DLD1 (cell line): ENCODE results near the gene WAS.
"Not testable (repeated sequence)": the region's sequence is repeated elsewhere in the genome, so short reads cannot be mapped to it uniquely, and the experiment has no call there.

ENCODE experiments used
- in situ Hi-C: cut with HindIII; loops from 2 replicates; pipeline ENCODE4 v1.10.0; 2017; ENCODE audit warnings: low sequenced_read_pairs

WAS gene

DNA sequence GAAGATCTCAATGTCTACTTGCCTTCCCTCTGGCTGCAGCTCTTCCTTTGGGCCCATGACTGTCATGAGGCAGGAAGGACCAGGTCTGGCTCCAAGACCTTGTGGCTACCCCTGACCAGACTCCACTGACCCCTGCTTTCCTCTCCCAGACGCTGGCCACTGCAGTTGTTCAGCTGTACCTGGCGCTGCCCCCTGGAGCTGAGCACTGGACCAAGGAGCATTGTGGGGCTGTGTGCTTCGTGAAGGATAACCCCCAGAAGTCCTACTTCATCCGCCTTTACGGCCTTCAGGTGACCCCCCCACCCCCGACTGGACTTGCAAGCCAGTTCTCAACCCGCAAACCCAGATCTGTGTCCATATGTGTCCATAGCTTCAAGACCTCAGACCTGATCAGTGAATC lies 535 bp downstream of the WAS start:
- in situ Hi-C loops = no loop called here

- in situ Hi-C loops = no loop called here
These were observed 1.8 kb downstream of the WAS start for GRCh38 chrX:48685416-48685815.

DNA sequence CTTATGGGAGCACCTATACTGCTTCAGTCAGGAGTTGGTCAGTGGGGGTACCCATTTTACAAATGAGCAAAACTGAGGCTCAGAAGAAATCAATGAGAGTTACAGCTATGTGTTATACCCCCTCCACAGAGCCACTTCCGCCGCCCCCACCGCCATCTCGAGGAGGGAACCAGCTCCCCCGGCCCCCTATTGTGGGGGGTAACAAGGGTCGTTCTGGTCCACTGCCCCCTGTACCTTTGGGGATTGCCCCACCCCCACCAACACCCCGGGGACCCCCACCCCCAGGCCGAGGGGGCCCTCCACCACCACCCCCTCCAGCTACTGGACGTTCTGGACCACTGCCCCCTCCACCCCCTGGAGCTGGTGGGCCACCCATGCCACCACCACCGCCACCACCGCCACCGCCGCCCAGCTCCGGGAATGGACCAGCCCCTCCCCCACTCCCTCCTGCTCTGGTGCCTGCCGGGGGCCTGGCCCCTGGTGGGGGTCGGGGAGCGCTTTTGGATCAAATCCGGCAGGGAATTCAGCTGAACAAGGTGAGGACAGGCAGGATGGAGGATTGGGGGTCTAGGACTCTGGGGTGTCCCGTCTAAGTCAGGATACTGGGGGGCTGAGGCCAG lies 5.0 kb downstream of the WAS start:
- in situ Hi-C loops = no loop called here

DNA sequence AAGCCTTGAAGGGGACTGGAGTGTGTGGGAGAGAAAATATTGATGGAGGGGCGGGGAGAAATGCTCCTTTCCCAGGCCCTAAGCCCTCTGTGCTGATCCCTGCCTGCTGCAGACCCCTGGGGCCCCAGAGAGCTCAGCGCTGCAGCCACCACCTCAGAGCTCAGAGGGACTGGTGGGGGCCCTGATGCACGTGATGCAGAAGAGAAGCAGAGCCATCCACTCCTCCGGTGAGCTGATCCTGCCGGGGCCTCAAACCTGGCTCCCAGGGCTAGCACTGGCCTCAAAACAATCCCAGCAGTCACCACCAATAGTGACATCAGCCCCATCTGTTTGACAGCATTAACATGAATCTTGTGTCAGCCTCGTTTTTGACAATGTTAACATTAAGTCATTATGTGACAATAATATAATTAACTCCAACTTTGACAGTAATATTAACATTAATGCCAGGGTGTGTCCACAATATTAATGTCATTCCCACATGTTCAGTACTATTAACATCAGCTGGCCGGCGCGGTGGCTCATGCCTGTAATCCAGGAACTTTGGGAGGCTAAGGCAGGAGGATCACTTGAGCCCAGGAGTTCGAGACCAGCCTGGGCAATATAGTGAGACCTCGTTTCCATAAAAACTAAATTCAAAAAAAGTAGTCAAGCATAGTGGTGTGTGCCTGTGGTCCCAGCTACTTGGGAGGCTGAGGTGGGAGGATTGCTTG lies 5.8 kb downstream of the WAS start:
- in situ Hi-C loops = no loop called here

DNA sequence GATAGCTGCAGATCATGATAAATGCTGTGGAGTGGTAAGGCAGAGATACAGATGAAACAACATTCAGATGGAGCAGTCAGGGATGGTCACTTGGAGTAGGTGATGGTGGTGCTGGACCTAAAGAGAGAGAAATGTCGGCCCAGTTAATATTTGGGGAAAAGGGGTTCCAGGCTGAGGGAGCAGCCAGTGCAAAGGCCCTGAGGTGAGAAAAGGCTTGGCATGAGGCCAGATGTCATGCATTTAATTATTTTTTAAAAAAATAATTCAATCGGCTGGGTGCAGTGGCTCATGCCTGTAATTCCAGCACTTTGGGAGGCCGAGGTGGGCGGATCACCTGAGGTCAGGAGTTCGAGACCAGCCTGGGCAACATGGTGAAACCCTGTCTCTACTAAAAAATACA lies 8.1 kb downstream of the WAS start:
- in situ Hi-C loops = not testable (repeated sequence)

- in situ Hi-C loops = no loop called here
These were observed 11.4 kb downstream of the WAS start for GRCh38 chrX:48694776-48695533.

- in situ Hi-C loops = no loop called here
These were observed 11.9 kb downstream of the WAS start for GRCh38 chrX:48695534-48695896.

- in situ Hi-C loops = no loop called here
These were observed 12.3 kb downstream of the WAS start for GRCh38 chrX:48695925-48696300.

- in situ Hi-C loops = no loop called here
These were observed 12.8 kb downstream of the WAS start, which contains the start of gene SUV39H1 for GRCh38 chrX:48696301-48696908. Gene SUV39H1, plus strand, starts transcription at chrX:48696734. Its CDS starts 51 bp downstream, at chrX:48696785.

DNA sequence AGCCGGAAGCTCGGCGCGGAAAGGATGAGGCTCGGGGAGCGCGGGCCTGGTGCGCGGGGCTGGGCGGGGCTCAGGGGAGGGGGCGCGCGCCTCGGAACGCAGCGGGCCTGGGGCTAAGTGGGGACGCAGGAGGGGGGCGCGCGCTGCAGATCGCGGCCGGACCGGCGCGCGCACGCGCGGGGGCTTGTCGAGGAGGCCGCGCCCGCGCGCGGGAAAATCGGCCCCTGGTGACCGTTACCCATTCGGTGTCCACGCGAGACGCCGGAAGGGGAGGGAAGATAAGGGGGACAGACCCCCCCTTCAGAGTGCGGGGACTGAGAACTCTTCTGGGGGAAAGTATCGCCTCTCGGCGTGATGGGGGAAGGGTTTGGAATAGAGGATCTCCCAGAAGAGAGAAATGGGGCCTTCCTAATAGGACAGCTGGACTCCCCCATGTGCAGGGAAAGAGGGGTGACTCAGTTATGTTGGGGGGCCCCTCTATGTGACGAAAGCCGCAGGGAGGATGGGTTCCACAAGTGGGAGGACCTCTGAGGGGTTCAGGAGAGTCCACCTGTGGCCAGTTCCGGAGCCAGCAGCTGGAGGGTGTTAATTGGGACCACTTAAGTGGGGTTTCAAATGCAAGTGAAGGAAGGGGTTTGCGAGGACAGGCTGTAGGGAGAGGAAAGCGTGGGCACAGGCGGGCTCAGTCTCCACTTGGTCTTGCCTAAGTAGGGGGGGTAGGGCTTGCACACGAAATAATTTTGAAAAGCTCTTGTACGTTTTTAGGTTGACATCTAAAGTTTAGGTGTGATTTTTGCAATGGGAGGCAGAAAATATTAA lies 13.5 kb downstream of the WAS start:
- in situ Hi-C loops = no loop called here

GRCh38 chrX:48698306-48698705 lies 14.7 kb downstream of the WAS start:
- in situ Hi-C loops = no loop called here

DNA sequence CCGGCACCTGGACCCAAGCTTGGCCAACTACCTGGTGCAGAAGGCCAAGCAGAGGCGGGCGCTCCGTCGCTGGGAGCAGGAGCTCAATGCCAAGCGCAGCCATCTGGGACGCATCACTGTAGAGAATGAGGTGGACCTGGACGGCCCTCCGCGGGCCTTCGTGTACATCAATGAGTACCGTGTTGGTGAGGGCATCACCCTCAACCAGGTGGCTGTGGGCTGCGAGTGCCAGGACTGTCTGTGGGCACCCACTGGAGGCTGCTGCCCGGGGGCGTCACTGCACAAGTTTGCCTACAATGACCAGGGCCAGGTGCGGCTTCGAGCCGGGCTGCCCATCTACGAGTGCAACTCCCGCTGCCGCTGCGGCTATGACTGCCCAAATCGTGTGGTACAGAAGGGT lies 16.6 kb downstream of the WAS start:
- in situ Hi-C loops = no loop called here

- in situ Hi-C loops = no loop called here
These were observed 17.5 kb downstream of the WAS start for GRCh38 chrX:48700951-48701653.

- in situ Hi-C loops = no loop called here
These were observed 18.4 kb downstream of the WAS start for GRCh38 chrX:48702032-48702431.

DNA sequence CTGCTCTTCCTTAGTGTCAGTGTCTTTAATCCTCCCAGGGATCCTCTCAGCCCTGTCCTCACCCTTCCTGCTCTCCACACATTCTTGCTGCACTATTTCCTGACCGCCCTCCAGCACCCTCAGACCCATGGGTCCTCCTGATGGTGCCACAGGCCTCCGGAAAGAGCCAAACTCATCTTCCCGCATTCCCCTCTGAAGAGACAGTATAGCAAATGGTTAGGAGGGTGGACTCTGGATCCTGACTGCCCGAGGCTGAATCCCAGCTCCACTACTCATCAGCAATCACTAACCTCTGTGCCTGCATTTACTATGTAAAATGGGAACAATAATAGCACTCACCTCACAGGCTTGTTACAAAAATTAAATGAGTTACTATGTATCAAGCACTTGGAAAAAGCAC lies 19.1 kb downstream of the WAS start:
- in situ Hi-C loops = no loop called here

DNA sequence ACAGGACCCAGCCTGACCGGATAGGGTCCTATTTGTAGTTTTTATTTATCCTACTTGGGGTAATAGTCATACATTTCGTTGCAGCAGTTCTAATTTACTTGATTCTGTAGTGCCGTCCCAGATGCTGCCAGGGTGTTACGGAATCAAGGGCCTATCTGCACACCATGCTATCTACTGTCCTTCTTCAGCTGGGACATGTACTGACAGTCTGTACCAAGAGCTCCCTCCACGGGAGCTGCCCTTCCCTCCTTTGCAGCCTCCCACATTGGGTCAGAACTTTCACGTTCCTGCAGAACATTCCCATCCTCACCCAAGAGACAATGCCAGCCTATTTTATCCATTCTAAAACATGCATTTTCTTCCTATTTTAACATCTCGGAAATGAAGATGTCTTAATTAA lies 19.6 kb downstream of the WAS start:
- in situ Hi-C loops = no loop called here

- in situ Hi-C loops = no loop called here
These were observed 20.3 kb downstream of the WAS start for GRCh38 chrX:48703642-48704481.

DNA sequence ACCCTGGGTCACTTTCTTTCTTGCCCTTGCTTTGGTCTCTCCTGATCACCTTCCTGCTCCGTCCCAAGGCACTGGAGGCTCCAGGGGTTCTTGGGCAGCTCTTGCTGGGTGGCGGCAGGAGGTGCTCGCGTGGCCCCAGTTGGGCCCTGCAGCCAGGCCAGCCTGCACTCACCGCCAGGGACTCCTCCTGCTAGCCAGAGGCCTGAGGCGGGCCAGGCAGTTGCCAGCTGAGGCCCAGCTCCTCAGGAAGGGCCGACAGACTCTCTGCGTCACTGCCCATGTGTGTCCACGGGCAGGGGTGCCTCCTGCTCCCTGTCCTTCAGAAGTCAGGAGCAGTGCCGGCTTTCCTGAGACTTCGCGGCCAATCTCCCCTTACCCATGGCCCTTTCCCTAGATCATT lies 22.3 kb downstream of the WAS start:
- in situ Hi-C loops = no loop called here

DNA sequence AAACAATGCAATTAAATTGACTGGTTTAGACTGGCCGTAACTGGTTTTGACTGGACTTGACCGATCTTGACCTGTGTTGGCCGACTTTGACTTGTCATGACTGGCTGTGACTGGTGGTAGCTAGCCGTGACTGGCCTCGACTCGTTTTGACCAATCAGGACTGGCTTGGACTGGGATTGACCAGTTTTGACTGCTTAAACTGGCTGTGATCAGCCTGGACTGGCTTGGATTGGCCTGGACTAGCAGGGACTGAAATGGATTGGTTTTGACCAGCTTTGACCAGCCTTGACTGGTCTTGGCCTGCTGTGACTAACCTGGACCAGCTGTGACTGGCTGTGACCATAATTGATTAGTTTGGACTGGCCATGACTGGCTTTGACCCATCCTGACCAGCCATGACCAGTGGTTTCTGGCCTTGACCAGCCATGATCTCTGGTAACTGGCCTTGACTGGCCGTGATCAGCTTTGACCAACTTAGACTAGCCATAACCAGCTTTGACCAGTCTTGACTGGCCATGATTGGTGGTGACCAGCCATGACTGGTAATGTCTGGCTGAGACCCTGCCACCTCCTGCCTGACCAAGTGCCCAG lies 26.0 kb downstream of the WAS start:
- in situ Hi-C loops = no loop called here
